ENCODE measurements around the gene ESPL1. TPM values are rescaled to one million over a fixed set of nuclear protein-coding genes. Genes with fewer than 3 reads are reported as not detected.

ESPL1 gene
- total and polyA plus RNA-seq, 9 donors, result 0.11 to 1.6 (median 0.37) TPM

GRCh38 chr12:53229454-53229853, 38.6 kb upstream of the ESPL1 start:
- Histone ChIP-seq H3K4me1 (ENCODE audit: insufficient read depth) (peaks cover 19% of the 10 kb centered on the region), H3K4me3 (no peak overlapping the region), H3K27ac (no peak overlapping the region), H3K27me3 (no peaks in the 10 kb centered on the region), H3K36me3 (no peaks in the 10 kb centered on the region), H3K9me3 (no peaks in the 10 kb centered on the region)
- intact Hi-C loops (cut with DNase I), result no loop called here
- no peak for DNase-seq
- no peak for TF ChIP-seq POLR2A (IDR thresholded peaks at IDR 0.05)
- TF ChIP-seq CTCF (IDR thresholded peaks at IDR 0.05), result no peak
- TF ChIP-seq EP300 (IDR thresholded peaks at IDR 0.05), result no peak
- WGBS, 3 donors, result 88 to 94% (median 88%) methylated on average over 2 of the region's 2 CpGs

- WGBS, 3 donors, result 72 to 85% (median 82%) methylated on average over 8 to 10 of the region's 10 CpGs
- H3K27ac ChIP-seq, result no peak overlapping the region
- H3K36me3 ChIP-seq, result no peaks in the 10 kb centered on the region
- no peaks in the 10 kb centered on the region for H3K9me3 ChIP-seq
- no peak for TF ChIP-seq CTCF (IDR thresholded peaks at IDR 0.05)
- TF ChIP-seq POLR2A (IDR thresholded peaks at IDR 0.05), result no peak
- TF ChIP-seq EP300 (IDR thresholded peaks at IDR 0.05), result no peak
- H3K4me1 ChIP-seq (ENCODE audit: insufficient read depth), result peaks cover 19% of the 10 kb centered on the region
- peak in 2 of 5 donors; percentile 49 to 54 for DNase-seq
- no peak overlapping the region for H3K4me3 ChIP-seq
- intact Hi-C loops (cut with DNase I), result no loop called here
- no peaks in the 10 kb centered on the region for H3K27me3 ChIP-seq
Measured at GRCh38 chr12:53230108-53230845, 37.8 kb upstream of the ESPL1 start.

GRCh38 chr12:53231671-53231920, 36.5 kb upstream of the ESPL1 start:
- Histone ChIP-seq H3K4me3 (peak overlapping the region; percentile 68), H3K27ac (peak overlapping the region; percentile 77 to 90), H3K27me3 (no peaks in the 10 kb centered on the region), H3K4me1 (ENCODE audit: insufficient read depth) (peaks cover 19% of the 10 kb centered on the region), H3K36me3 (no peaks in the 10 kb centered on the region), H3K9me3 (no peaks in the 10 kb centered on the region)
- no peak for DNase-seq
- TF ChIP-seq EP300 (IDR thresholded peaks at IDR 0.05) (no peak), CTCF (IDR thresholded peaks at IDR 0.05) (peak in 1 of 3 donors; percentile 7), POLR2A (IDR thresholded peaks at IDR 0.05) (no peak)
- WGBS, 3 donors, result 0% methylated on average over 6 to 9 of the region's 9 CpGs; no CpG with 5 or more reads in 1 of the 3 donors
- intact Hi-C loops (cut with DNase I), result no loop called here

- Histone ChIP-seq H3K4me1 (ENCODE audit: insufficient read depth) (peaks cover 19% of the 10 kb centered on the region), H3K36me3 (no peaks in the 10 kb centered on the region), H3K4me3 (peak within 1 kb of the TSS; percentile 68), H3K9me3 (no peaks in the 10 kb centered on the region), H3K27me3 (no peaks in the 10 kb centered on the region), H3K27ac (peak within 1 kb of the TSS; percentile 77 to 90)
- intact Hi-C loops (cut with DNase I), result no loop called here
- 1 to 2% (median 1%) methylated on average over 18 to 44 of the region's 44 CpGs for WGBS, 3 donors
- peak; percentile 66 to 77 (median 72) for DNase-seq
- TF ChIP-seq EP300 (IDR thresholded peaks at IDR 0.05) (no peak), POLR2A (IDR thresholded peaks at IDR 0.05) (no peak)
Measured at GRCh38 chr12:53231921-53232645, 36.0 kb upstream of the ESPL1 start, which contains the start of gene RARG. TSS of gene RARG (minus strand) at chr12:53232209. CDS start at chr12:53227545, 4,664 bp downstream.

Measured in ovary (tissue), 9 donors.